HFFc6 (cell line): Measurements from ENCODE around the gene CABLES2. TPM values are rescaled to one million over a fixed set of nuclear protein-coding genes. Genes with fewer than 3 reads are reported as not detected.

Experiments used
- DNase-seq: peaks from one replicate; pipeline ENCODE4 v3.0.0-alpha.2; 2018
- H3K27ac Mint-ChIP-seq: 2 replicates; pipeline ENCODE4 v1.8.0; 2020; ENCODE audit warnings: mild to moderate bottlenecking, mixed read lengths
- H3K27me3 Mint-ChIP-seq: 2 replicates; pipeline ENCODE4 v1.8.0; 2021; ENCODE audit warnings: mild to moderate bottlenecking, moderate library complexity, mixed read lengths; ENCODE audit not compliant: insufficient read depth
- H3K36me3 Mint-ChIP-seq: 2 replicates; pipeline ENCODE4 v1.8.0; 2021; ENCODE audit warnings: low read depth, mixed read lengths
- H3K4me1 Mint-ChIP-seq: 2 replicates; pipeline ENCODE4 v1.8.0; 2020; ENCODE audit warnings: low read depth, mixed read lengths
- H3K4me3 Mint-ChIP-seq: 2 replicates; pipeline ENCODE4 v1.8.0; 2020; ENCODE audit warnings: mild to moderate bottlenecking, moderate library complexity, mixed read lengths
- H3K9me3 Mint-ChIP-seq: 2 replicates; pipeline ENCODE4 v1.8.0; 2020; ENCODE audit warnings: mild to moderate bottlenecking, mixed read lengths
- CTCF ChIP-seq: fragments of 200-600 bp; sonication (generic); IDR thresholded peaks from 2 replicates; pipeline ENCODE4 v1.5.0; 2021; ENCODE audit warnings: antibody characterized with exemption, mild to moderate bottlenecking
- total RNA-seq, 6 experiments: library from RNA; stranded (reverse); fragmentation: NEBNext Ultra II Directional; extraction: Animal tissue kit (Norgen Biotek cat#: 25700); gene quantifications; 2 replicates in 1 of 6; 3 replicates in 5 of 6; pipeline ENCODE4 v1.2.3, GENCODE V29; 2021

The CABLES2 gene
- total RNA-seq, 6 experiments from 2014 or later = 4.9 to 7.0 (median 6.6) TPM

DNA sequence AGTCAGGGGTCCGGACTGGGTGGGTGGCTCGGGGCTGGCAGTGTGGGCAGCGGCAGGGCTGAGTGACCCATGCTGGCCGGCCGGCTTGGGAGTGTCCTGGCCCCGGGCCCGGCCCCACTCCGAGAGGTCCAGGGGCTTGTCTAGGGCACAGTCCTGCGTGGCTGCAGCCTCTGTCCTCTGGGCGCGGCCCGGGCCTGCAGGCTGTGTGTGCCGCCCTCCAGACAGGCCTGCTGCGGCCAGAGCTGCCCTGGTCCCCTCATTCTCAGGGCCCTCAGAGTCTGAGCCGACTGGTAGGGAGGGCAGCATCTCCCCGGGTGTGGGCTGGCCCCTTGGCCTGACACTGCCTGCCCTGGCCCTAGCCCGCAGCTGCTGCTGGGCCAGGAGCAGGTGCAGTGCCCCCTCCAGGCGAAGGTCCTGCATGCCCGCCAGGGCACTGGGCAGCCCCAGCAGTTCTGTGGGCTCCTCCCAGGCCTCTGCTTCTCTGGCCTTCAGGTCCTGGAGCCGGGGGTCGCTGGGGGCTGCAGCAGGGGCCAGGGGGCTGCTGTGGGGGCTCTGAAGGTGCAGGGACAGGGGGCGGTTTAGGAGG is 6.9 kb upstream of the CABLES2 start:
- H3K4me3 Mint-ChIP-seq = no peak overlapping the region
- H3K4me1 Mint-ChIP-seq = no peaks in the 10 kb centered on the region
- no peaks in the 10 kb centered on the region for H3K36me3 Mint-ChIP-seq
- H3K9me3 Mint-ChIP-seq = no peaks in the 10 kb centered on the region
- DNase-seq = no peak
- no peak overlapping the region for H3K27ac Mint-ChIP-seq
- peak; percentile 59 for TF ChIP-seq CTCF
- peaks cover 5% of the 10 kb centered on the region for H3K27me3 Mint-ChIP-seq

DNA sequence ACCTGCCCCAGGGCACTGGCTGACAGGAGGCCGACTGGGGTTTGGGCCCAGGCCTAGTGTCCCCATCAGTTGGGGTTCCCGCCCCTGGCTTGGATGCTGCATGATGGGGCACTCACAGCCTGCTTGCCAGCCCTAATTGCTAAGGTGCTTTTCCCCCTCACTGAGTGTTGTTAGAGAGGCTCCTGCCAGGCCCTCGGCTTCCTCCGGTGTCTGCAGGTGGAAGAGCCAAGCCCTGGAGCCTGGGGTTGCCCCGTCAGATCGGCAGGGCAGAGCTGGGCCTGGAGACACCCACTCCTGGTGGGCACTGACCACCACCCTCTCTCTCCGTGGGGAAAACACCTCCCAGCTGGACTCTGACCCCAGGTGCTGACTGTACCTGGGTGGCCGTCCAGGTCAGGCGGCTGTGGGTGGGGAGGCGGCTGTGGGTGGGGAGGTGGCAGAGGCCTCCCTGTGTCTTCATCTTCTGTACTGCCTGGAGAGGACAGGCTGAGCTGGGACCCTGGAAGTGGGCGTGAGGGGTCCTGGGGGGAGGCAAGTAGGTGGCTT is 6.0 kb upstream of the CABLES2 start:
- no peak for DNase-seq
- Mint-ChIP-seq H3K27ac (no peak overlapping the region), H3K4me1 (no peaks in the 10 kb centered on the region), H3K4me3 (no peak overlapping the region), H3K36me3 (no peaks in the 10 kb centered on the region), H3K9me3 (no peaks in the 10 kb centered on the region), H3K27me3 (peaks cover 5% of the 10 kb centered on the region)
- TF ChIP-seq CTCF = no peak

DNA sequence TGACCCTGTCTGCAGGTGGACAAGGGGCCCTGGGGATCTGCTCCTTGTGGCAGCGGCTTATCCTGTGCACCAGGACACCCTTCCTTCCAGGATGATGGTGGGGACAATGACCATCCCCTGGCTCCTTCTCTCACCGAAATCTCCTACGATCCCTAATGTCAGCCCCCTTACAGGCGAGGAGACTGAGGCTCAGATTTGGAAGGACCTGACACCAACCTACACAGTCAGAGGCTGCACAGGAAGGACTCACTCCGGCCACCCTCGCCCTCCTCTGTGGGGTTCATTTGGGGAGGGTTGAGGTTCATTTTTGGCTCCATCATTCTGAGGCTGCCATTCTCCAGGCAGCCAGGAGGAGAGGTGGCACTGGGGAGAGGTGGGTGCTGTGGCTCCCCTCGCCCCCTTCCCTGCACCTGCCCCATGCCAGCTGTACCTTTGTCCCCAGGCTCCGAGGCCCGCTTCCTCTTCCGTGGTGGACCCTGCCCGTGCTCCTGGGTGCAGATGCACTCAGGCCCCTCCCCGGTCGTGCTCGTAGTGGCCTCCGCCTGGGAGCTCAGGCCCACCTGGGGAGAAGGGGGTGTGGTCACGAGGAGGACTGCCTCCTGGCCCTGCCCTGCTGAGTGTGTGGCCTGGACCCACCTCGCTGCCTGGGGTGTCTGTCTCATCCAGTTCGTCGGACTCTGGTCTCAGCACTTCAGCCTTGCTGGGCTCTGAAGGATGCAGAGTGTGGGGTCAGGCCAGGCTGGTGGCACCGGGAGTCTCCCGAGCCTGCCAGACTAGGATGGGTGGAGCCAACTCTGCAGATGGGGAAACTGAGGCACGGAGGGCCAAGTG is 5.3 kb upstream of the CABLES2 start:
- H3K4me3 Mint-ChIP-seq = no peak overlapping the region
- TF ChIP-seq CTCF = no peak
- peaks cover 5% of the 10 kb centered on the region for H3K27me3 Mint-ChIP-seq
- no peaks in the 10 kb centered on the region for H3K4me1 Mint-ChIP-seq
- H3K27ac Mint-ChIP-seq = no peak overlapping the region
- H3K9me3 Mint-ChIP-seq = no peaks in the 10 kb centered on the region
- no peaks in the 10 kb centered on the region for H3K36me3 Mint-ChIP-seq
- DNase-seq = no peak

- Mint-ChIP-seq H3K27ac (no peak overlapping the region), H3K4me1 (no peaks in the 10 kb centered on the region), H3K27me3 (peaks cover 3% of the 10 kb centered on the region), H3K4me3 (no peak overlapping the region), H3K9me3 (no peaks in the 10 kb centered on the region), H3K36me3 (no peaks in the 10 kb centered on the region)
- TF ChIP-seq CTCF = no peak
- DNase-seq = no peak
These were observed 4.6 kb upstream of the CABLES2 start for GRCh38 chr20:62411479-62412193.

GRCh38 chr20:62410746-62411478 is 3.8 kb upstream of the CABLES2 start:
- H3K36me3 Mint-ChIP-seq = no peaks in the 10 kb centered on the region
- no peaks in the 10 kb centered on the region for H3K9me3 Mint-ChIP-seq
- DNase-seq = no peak
- no peak overlapping the region for H3K27ac Mint-ChIP-seq
- peaks cover 4% of the 10 kb centered on the region; the same call in 1 of the 2 replicates for H3K4me1 Mint-ChIP-seq
- H3K4me3 Mint-ChIP-seq = no peak overlapping the region
- peaks cover 3% of the 10 kb centered on the region for H3K27me3 Mint-ChIP-seq
- TF ChIP-seq CTCF = no peak
